Vagina (tissue), 2 donors: ENCODE data around the gene SLC37A2.

ENCODE experiments used
- POLR2A ChIP-seq, 2 donors: fragments of 450-650 bp; IDR thresholded peaks; one replicate each; pipeline ENCODE4 v1.6.1; 2017; ENCODE audit warnings: antibody characterized with exemption in 2 of 2, mild to moderate bottlenecking in 2 of 2, moderate library complexity in 2 of 2
- POLR2AphosphoS5 ChIP-seq, 2 donors: sonication (generic); formaldehyde crosslinking; IDR thresholded peaks; one replicate each; pipeline ENCODE4 v1.9.0; 2017; ENCODE audit warnings: antibody characterized with exemption in 2 of 2, mild to moderate bottlenecking in 2 of 2, low read depth in 1 of 2; ENCODE audit not compliant: insufficient read depth in 1 of 2
- TF ChIP-seq, protein P1 (sequence below), 3 experiments: fragments of 450-650 bp in 2 of 3; fragments of 200-600 bp in 1 of 3; sonication (generic) in 1 of 3; IDR thresholded peaks; one replicate each; pipeline ENCODE4 v1.5.1; 2017 to 2019; ENCODE audit warnings: antibody characterized with exemption in 3 of 3, mild to moderate bottlenecking in 2 of 3, moderate library complexity in 2 of 3

DNA sequence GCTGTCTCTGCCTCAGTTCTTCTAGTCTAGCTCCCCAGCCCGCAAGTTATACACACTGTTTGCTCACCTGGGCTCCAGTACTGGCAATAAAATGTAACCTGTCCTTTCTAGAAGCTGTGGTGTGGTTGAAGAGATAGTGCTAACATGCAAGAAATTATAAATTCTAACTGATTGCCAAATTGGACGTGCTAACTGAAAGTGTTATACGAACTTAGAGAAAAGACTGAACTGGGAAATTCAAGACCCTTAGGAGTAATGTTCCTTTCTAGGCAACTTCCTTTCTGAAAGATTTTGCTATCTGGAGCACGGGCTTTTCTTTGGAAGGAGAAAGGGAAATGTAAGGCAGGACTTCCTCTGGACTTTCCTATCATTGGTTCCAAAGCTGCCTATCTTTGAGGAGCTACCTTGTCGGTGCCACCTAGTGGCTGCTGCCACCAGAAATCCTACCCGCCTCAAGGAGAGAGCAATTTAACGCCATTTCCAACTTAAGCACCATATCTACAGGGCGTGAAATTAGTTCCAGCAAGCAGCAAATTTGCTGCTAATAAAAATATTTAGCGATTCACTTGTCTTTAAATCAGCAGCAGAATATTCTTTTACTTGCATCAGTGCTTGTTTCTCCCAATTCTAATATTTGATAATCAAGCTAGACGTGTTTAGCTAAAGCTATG lies 61.0 kb downstream of the SLC37A2 start:
- TF ChIP-seq, protein P1, sequence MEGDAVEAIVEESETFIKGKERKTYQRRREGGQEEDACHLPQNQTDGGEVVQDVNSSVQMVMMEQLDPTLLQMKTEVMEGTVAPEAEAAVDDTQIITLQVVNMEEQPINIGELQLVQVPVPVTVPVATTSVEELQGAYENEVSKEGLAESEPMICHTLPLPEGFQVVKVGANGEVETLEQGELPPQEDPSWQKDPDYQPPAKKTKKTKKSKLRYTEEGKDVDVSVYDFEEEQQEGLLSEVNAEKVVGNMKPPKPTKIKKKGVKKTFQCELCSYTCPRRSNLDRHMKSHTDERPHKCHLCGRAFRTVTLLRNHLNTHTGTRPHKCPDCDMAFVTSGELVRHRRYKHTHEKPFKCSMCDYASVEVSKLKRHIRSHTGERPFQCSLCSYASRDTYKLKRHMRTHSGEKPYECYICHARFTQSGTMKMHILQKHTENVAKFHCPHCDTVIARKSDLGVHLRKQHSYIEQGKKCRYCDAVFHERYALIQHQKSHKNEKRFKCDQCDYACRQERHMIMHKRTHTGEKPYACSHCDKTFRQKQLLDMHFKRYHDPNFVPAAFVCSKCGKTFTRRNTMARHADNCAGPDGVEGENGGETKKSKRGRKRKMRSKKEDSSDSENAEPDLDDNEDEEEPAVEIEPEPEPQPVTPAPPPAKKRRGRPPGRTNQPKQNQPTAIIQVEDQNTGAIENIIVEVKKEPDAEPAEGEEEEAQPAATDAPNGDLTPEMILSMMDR (IDR thresholded peaks at IDR 0.05), result peak in 1 of 3 experiments; percentile 7
- TF ChIP-seq POLR2AphosphoS5 (IDR thresholded peaks at IDR 0.05; ENCODE audit: insufficient read depth in 1 of 2, low read depth in 1 of 2) (no peak), POLR2A (IDR thresholded peaks at IDR 0.05) (no peak)
